Peyer's patch (tissue), 4 donors: ENCODE measurements around the gene ANKRD13D. TPM values are rescaled to one million over a fixed set of nuclear protein-coding genes. Genes with fewer than 3 reads are reported as not detected.

Experiments
- DNase-seq, 3 donors: peaks; one replicate each; pipeline ENCODE4 v3.0.0-alpha.2; 2017 to 2019
- H3K27ac ChIP-seq, 4 donors: fragments of 200-600 bp; sonication (generic); one replicate each; pipeline ENCODE4 v1.5.1; 2016 to 2019
- H3K27me3 ChIP-seq, 2 donors: fragments of 200-600 bp; sonication (generic); one replicate each; pipeline ENCODE4 v1.5.1; 2019
- H3K36me3 ChIP-seq, 3 donors: fragments of 200-600 bp; sonication (generic); one replicate each; pipeline ENCODE4 v1.5.1; 2016 to 2019
- H3K4me1 ChIP-seq, 4 donors: fragments of 200-600 bp; sonication (generic); one replicate each; pipeline ENCODE4 v1.5.1; 2016 to 2019
- H3K4me3 ChIP-seq, 4 donors: fragments of 200-600 bp; sonication (generic); 1 replicate in 3 of 4; 2 replicates in 1 of 4; pipeline ENCODE4 v1.5.1; 2016 to 2019; ENCODE audit warnings: mild to moderate bottlenecking in 1 of 4
- H3K9me3 ChIP-seq, 4 donors: fragments of 200-600 bp; sonication (generic); one replicate each; pipeline ENCODE4 v1.5.1; 2016 to 2019; ENCODE audit warnings: mild to moderate bottlenecking in 1 of 4
- POLR2A ChIP-seq, 2 donors: fragments of 450-650 bp; IDR thresholded peaks; one replicate each; pipeline ENCODE4 v1.5.1; 2017; ENCODE audit warnings: antibody characterized with exemption in 2 of 2, mild to moderate bottlenecking in 2 of 2, moderate library complexity in 2 of 2
- total RNA-seq, 4 donors: library from RNA; depleted of rRNA; stranded (reverse); fragments of >200 nt; gene quantifications; one replicate each; pipeline ENCODE4 v1.1.0, GENCODE V29; 2016
- TF ChIP-seq, protein P1 (sequence below), 6 experiments: fragments of 450-650 bp in 4 of 6; fragments of 200-600 bp in 2 of 6; sonication (generic) in 1 of 6; IDR thresholded peaks; one replicate each; pipeline ENCODE4 v1.5.1; 2017 to 2019; ENCODE audit warnings: antibody characterized with exemption in 6 of 6, mild to moderate bottlenecking in 3 of 6, moderate library complexity in 1 of 6

The ANKRD13D gene
- total RNA-seq, 4 donors from 2014 or later: 25.4 to 97.4 (median 41.5) TPM

DNA sequence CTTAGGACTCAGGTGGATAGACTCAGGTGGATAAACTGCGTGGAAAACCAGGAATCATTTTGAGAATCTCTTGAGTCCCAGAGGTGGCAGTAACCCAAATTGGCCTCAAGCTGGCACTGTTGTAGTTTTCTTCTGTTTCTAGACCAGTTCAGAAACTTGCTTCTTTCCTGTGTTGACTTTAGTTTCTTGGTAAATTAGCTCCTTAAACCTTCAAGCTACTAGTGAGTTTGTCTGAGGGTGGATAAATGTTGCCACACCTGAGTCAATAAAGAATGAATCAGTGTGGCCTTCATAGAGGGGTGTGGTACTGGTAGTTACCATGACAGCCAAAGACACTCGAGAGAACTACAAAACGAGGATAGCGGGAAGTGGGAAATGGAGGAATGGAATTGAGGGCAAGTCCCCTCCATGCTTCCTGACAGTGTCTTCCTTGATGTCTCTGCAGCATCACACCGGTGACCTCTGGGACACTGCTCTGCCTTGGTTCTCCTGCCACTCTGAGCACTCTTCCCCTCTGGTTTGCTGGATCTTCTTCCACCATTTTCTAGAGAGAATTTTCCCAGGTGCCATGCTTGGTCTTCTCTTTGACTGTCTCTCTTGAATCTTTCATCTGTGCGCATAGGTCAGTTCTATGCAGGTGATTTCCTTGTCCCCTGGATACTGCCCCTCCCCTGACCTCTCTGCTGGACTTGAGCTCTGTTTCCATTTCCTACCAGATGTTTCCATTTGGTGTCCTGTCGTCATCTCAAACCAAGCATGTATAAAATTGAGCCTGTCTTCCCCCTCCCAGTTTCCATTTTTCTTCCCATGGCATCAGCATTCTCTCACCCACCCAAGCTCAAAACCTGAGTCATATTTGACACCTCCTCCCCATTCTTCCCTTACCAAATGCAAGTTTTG is 57.1 kb downstream of the ANKRD13D start:
- Histone ChIP-seq H3K27ac (peak overlapping the region; percentile 44 to 75 (median 60)), H3K27me3 (no peaks in the 10 kb centered on the region), H3K9me3 (no peaks in the 10 kb centered on the region), H3K4me1 (peaks cover 0 to 35% (median 9%) of the 10 kb centered on the region in 4 donors), H3K36me3 (no peaks in the 10 kb centered on the region), H3K4me3 (no peak overlapping the region)
- TF ChIP-seq POLR2A (IDR thresholded peaks at IDR 0.05): no peak
- TF ChIP-seq, protein P1, sequence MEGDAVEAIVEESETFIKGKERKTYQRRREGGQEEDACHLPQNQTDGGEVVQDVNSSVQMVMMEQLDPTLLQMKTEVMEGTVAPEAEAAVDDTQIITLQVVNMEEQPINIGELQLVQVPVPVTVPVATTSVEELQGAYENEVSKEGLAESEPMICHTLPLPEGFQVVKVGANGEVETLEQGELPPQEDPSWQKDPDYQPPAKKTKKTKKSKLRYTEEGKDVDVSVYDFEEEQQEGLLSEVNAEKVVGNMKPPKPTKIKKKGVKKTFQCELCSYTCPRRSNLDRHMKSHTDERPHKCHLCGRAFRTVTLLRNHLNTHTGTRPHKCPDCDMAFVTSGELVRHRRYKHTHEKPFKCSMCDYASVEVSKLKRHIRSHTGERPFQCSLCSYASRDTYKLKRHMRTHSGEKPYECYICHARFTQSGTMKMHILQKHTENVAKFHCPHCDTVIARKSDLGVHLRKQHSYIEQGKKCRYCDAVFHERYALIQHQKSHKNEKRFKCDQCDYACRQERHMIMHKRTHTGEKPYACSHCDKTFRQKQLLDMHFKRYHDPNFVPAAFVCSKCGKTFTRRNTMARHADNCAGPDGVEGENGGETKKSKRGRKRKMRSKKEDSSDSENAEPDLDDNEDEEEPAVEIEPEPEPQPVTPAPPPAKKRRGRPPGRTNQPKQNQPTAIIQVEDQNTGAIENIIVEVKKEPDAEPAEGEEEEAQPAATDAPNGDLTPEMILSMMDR (IDR thresholded peaks at IDR 0.05): peak; percentile 63 to 84 (median 74)
- peak in 1 of 3 donors; percentile 66 for DNase-seq

DNA sequence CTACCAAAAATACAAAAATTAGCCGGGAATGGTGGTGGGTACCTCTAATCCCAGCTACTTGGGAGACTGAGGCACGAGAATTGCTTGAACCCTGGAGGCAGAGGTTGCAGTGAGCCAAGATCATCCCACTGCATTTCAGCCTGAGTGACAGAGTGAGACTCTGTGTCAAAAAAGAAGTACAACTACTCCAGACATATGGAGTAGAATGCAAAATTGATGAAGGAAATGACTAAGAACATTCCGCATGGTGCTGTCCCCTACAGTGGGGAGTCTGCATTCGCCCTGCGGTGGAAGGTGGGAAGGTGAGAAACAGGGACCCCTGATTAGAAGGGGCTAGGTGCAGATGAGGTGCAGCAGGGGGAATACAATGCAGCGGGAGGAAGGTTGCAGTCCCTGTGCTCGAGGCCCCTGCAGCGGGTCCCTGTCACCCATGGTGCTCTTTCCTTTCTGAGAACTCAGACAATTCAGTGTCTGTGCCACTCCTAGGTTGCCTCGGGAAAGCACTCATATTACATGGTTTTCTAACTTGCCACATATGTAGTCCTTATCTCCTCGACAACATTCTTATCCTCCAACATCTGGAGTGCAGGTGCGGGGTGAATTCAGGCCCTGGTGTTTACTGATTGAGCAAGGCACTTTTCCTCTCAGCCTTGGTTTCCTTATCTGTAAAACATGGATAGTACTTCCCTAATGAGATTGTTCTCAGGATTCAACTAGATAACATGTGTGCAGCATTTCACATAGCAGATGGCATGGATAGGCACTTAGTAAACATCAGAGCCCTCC is 59.1 kb downstream of the ANKRD13D start:
- Histone ChIP-seq H3K27me3 (no peaks in the 10 kb centered on the region), H3K9me3 (no peaks in the 10 kb centered on the region), H3K36me3 (no peaks in the 10 kb centered on the region), H3K4me1 (peaks cover 0 to 49% (median 25%) of the 10 kb centered on the region in 4 donors), H3K4me3 (no peak overlapping the region), H3K27ac (peak overlapping the region in 2 of 4 donors; percentile 20 to 44)
- DNase-seq: peak in 1 of 3 donors; percentile 46
- TF ChIP-seq, protein P1 (IDR thresholded peaks at IDR 0.05): no peak
- no peak for TF ChIP-seq POLR2A (IDR thresholded peaks at IDR 0.05)

DNA sequence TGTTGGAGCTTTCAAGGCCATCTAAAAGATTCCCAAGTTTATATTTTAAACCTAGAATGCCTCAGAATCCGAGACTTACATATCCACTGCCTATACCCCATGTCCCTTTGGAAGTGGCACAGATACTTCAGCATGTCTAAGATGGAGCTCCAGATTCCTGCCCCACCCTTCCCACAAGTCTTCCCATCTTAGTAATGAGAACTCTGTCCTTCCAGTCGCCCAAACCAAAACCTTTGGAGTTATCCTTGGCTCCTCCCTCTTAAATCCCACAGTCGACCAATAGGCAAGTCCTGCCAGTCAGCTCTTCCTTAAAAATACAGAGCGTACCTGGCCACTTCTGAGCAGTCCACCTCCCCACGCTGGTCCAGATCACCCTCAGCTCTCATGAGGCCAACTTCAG is 59.9 kb downstream of the ANKRD13D start:
- Histone ChIP-seq H3K4me3 (no peak overlapping the region), H3K27ac (peak overlapping the region in 2 of 4 donors; percentile 40 to 44), H3K27me3 (no peaks in the 10 kb centered on the region), H3K9me3 (no peaks in the 10 kb centered on the region), H3K36me3 (no peaks in the 10 kb centered on the region), H3K4me1 (peaks cover 0 to 52% (median 28%) of the 10 kb centered on the region in 4 donors)
- peak in 1 of 3 donors; percentile 14 for DNase-seq
- TF ChIP-seq, protein P1 (IDR thresholded peaks at IDR 0.05): no peak
- no peak for TF ChIP-seq POLR2A (IDR thresholded peaks at IDR 0.05)

DNA sequence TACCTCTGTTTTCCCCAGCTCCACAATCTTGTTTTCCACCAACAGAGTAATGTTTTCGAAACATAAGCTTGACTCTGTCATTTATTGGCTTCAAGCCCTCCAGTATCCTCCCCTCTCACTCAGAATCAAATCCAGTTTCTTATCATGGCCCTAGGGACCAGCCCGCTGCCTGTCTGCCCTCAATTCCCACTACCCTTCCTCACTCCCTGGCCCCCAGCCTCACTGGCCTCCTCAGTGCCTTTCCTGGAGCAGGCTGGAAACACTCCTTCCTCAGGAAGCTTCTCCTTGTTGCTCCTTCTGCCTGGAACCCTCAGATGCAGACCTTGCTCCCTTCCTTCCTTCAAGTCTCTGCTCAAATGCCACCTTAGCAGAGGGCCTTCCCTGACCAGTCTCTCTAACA is 60.4 kb downstream of the ANKRD13D start:
- H3K27ac ChIP-seq: peak overlapping the region in 2 of 4 donors; percentile 40 to 44
- peaks cover 3 to 56% (median 32%) of the 10 kb centered on the region in 4 donors for H3K4me1 ChIP-seq
- no peak for DNase-seq
- no peaks in the 10 kb centered on the region for H3K9me3 ChIP-seq
- no peak for TF ChIP-seq POLR2A (IDR thresholded peaks at IDR 0.05)
- TF ChIP-seq, protein P1 (IDR thresholded peaks at IDR 0.05): no peak
- H3K36me3 ChIP-seq: no peaks in the 10 kb centered on the region
- H3K27me3 ChIP-seq: no peaks in the 10 kb centered on the region
- H3K4me3 ChIP-seq: no peak overlapping the region

DNA sequence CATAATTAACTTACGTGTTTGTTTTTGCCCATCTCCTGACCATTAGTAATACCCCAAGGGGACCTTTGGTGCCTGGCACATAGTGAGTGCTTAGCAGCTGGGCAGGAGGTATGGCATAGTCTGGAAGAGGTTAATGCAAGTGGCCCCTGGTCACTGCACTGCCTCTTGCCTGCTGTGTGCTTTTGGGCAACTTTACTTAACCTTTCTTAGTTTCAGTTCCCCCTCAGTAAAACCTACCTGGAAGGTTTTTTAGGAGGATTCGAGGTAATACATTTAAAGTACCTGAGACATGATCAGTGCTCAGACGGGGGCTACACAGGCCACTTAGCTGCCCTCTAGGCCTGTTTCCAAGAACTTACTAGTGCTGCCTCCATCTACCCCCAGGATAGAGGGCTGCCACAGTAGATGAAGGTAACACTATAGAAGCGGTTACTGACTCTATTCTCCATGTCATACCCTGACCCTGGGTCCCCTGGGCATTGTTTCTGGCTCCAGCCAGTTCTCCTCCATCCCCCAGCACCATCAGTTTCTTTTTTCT is 60.9 kb downstream of the ANKRD13D start:
- no peaks in the 10 kb centered on the region for H3K27me3 ChIP-seq
- no peak overlapping the region for H3K4me3 ChIP-seq
- H3K36me3 ChIP-seq: no peaks in the 10 kb centered on the region
- peak overlapping the region in 1 of 4 donors; percentile 40 for H3K27ac ChIP-seq
- no peaks in the 10 kb centered on the region for H3K9me3 ChIP-seq
- TF ChIP-seq POLR2A (IDR thresholded peaks at IDR 0.05): no peak
- TF ChIP-seq, protein P1 (IDR thresholded peaks at IDR 0.05): no peak
- peak in 1 of 3 donors; percentile 41 for DNase-seq
- H3K4me1 ChIP-seq: peaks cover 5 to 59% (median 37%) of the 10 kb centered on the region in 4 donors
